ENCODE results near the gene ATAD1. TPM values are rescaled to one million over a fixed set of nuclear protein-coding genes. Genes with fewer than 3 reads are reported as not detected.
A peak's percentile ranks its signal among the peaks of the same experiment; 100 is the strongest.

The ATAD1 gene
- total RNA-seq, 4 donors from 2014 or later, result 36.6 to 52.8 (median 45.8) TPM

DNA sequence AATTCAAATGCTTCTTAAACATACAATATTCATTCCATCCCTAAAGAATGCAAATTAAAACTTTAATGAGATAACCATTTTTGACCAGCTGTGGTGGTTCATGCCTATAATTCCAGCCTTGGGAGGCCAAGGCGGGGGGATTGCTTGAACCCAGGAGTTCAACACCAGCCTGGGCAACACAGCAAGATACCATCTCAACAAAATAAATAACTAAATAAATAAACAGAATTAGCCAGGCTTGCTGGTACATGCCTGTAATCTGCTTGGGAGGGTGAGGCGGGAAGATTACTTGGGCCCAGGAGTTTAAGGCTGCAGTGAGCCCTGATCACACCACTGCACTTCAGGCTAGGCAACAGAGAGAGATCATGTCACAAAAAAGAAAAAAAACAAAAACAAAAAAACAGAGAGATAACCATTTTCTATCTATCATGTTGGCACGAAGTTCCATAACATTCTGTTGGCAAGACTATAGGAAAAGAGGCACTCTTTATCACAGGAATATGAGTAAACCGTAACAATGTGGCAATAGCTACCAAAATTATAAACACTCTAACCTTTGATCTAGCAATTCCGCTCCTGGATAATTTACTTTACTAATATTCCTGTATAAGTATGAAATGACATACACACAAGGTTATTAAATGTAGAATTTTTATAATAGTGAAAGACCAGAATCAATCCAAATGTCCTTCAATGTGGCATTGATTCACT lies 52.2 kb downstream of the ATAD1 start:
- H3K27me3 ChIP-seq, result no peaks in the 10 kb centered on the region
- TF ChIP-seq, protein P1, sequence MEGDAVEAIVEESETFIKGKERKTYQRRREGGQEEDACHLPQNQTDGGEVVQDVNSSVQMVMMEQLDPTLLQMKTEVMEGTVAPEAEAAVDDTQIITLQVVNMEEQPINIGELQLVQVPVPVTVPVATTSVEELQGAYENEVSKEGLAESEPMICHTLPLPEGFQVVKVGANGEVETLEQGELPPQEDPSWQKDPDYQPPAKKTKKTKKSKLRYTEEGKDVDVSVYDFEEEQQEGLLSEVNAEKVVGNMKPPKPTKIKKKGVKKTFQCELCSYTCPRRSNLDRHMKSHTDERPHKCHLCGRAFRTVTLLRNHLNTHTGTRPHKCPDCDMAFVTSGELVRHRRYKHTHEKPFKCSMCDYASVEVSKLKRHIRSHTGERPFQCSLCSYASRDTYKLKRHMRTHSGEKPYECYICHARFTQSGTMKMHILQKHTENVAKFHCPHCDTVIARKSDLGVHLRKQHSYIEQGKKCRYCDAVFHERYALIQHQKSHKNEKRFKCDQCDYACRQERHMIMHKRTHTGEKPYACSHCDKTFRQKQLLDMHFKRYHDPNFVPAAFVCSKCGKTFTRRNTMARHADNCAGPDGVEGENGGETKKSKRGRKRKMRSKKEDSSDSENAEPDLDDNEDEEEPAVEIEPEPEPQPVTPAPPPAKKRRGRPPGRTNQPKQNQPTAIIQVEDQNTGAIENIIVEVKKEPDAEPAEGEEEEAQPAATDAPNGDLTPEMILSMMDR (IDR thresholded peaks at IDR 0.05), result no peak
- no peak for TF ChIP-seq POLR2AphosphoS5 (IDR thresholded peaks at IDR 0.05)
- no peak for TF ChIP-seq EP300 (IDR thresholded peaks at IDR 0.05)
- no peak for TF ChIP-seq POLR2A (IDR thresholded peaks at IDR 0.05)
- H3K36me3 ChIP-seq, result peaks cover 5 to 57% of the 10 kb centered on the region in 2 donors
- WGBS, 2 donors (ENCODE audit: low coverage in 1 of 2), result 89 to 99% methylated on average over 5 of the region's 5 CpGs
- no peaks in the 10 kb centered on the region for H3K9me3 ChIP-seq
- no peaks in the 10 kb centered on the region for H3K4me1 ChIP-seq
- no peak for ATAC-seq
- H3K4me3 ChIP-seq, result no peak overlapping the region
- no peak overlapping the region for H3K27ac ChIP-seq

DNA sequence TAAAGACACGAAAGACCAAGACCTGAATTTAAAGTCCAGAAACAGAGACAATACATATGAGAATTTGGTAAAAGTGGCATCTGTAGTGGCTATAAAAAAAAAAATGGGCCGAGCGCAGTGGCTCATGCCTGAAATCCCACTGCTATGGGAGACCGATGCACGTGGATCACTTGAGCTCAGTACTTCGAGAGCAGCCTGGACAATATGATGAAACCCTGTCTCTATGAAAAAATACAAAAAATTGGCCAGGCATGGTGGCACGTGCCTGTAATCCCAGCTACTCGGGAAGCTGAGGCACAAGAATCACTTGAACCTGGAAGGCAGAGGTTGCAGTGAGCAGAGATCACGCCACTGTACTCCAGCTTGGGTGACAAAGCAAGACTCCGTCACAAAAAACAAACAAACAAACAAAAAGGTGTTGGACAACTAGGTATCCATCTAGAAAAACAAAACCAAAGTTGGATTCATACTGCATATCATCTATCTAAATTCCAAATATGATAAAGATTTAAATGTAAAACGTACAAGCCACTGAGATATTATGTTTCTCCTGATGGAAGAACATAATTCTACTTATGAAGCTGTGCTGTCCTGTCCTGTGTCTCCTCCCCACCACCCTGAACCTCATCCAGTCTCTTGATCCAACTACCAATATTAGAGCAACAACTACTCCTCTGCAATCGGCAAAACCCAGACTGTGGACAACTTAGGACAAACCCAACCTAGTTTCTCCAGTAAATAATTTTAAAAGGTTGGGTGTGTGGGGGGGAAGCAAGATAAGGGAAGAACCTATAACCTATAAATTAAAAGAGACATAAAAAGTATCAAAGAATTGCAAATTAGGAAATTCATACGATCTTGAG lies 53.7 kb downstream of the ATAD1 start:
- no peaks in the 10 kb centered on the region for H3K4me1 ChIP-seq
- 85 to 90% methylated on average over 12 to 13 of the region's 13 CpGs for whole genome bisulfite sequencing, 2 donors (ENCODE audit: low coverage in 1 of 2)
- no peak for ATAC-seq

DNA sequence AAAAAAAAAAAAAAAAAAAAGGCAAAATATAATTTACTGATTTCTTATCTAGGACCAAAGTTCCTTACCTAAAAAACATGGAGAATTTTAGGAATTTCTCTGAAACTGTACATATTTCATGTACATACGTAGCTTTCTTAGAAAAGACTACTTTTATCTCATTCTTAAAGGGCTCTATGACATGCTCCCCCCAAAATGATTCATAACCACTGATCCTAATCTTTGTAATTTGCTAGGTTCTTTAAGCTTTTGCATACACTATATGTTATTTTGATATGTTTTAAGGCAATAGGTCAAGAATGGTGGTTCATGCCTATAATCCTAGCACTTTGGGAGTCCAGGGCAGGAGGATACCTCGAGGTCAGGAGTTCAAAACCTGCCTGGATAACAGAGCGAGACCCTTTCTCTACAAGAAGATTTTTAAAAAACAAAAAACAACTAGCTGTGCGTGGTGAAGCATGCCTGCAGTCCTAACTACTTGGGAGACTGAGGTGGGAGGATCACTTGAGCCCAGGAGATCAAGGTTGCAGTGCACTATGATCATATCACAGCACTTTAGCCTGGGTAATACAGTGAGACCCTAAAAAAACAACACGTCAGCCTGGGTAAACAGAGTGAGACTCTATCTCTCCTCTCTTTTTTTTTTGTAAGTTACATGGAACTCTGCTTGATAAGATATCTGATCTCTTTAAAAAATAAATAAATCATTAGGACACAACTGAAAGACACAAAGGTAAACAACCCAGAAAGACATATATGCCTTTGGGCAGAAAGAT lies 54.8 kb downstream of the ATAD1 start:
- Histone ChIP-seq H3K27me3 (no peaks in the 10 kb centered on the region), H3K4me1 (no peaks in the 10 kb centered on the region), H3K27ac (no peak overlapping the region), H3K4me3 (no peak overlapping the region), H3K9me3 (no peaks in the 10 kb centered on the region), H3K36me3 (peaks cover 0 to 47% of the 10 kb centered on the region in 2 donors)
- no peak for ATAC-seq
- TF ChIP-seq POLR2A (IDR thresholded peaks at IDR 0.05) (no peak), POLR2AphosphoS5 (IDR thresholded peaks at IDR 0.05) (no peak), EP300 (IDR thresholded peaks at IDR 0.05) (no peak)
- TF ChIP-seq, protein P1 (IDR thresholded peaks at IDR 0.05), result no peak
- 88% methylated on average over 3 to 5 of the region's 5 CpGs for WGBS, 2 donors (ENCODE audit: low coverage in 1 of 2)

More for the DNA sequence above, 53.7 kb downstream of the ATAD1 start:
- Histone ChIP-seq H3K27ac (no peak overlapping the region), H3K27me3 (no peaks in the 10 kb centered on the region), H3K9me3 (no peaks in the 10 kb centered on the region), H3K36me3 (peaks cover 0 to 54% of the 10 kb centered on the region in 2 donors), H3K4me3 (no peak overlapping the region)
- TF ChIP-seq, protein P1 (IDR thresholded peaks at IDR 0.05), result no peak
- TF ChIP-seq POLR2A (IDR thresholded peaks at IDR 0.05) (no peak), POLR2AphosphoS5 (IDR thresholded peaks at IDR 0.05) (no peak), EP300 (IDR thresholded peaks at IDR 0.05) (no peak)

DNA sequence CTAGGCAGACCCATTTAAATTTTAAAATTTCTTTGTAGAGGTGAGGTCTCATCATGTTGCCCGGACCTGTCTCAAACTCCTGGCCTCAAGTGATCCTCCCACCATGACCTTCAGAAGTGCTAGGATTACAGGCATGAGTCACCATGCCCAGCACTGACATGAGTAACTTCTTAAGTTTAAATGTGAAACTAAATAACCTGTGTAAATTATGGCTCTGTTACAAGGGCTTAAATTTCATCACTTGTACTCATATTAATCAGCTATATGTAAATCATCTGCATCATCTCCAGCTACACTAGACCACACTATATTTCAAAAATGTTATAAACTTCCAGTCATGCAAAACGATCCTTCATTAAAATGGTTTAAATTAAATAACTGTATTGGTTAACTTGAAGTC lies 56.1 kb downstream of the ATAD1 start:
- Histone ChIP-seq H3K9me3 (no peaks in the 10 kb centered on the region), H3K27me3 (no peaks in the 10 kb centered on the region), H3K4me1 (no peaks in the 10 kb centered on the region), H3K27ac (no peak overlapping the region), H3K36me3 (peaks cover 0 to 46% of the 10 kb centered on the region in 2 donors), H3K4me3 (no peak overlapping the region)
- no peak for ATAC-seq
- 35 to 54% methylated on average over 2 of the region's 2 CpGs for WGBS, 2 donors (ENCODE audit: low coverage in 1 of 2)
- TF ChIP-seq EP300 (IDR thresholded peaks at IDR 0.05) (no peak), POLR2AphosphoS5 (IDR thresholded peaks at IDR 0.05) (peak; percentile 5), POLR2A (IDR thresholded peaks at IDR 0.05) (no peak)
- TF ChIP-seq, protein P1 (IDR thresholded peaks at IDR 0.05), result no peak

All from gastroesophageal sphincter (tissue), 4 donors.